Measurements from ENCODE around the gene FAM107B.
"Not testable (repeated sequence)": the region's sequence is repeated elsewhere in the genome, so short reads cannot be mapped to it uniquely, and the experiment has no call there.

FAM107B gene

GRCh38 chr10:14691359-14691758 lies 83.3 kb downstream of the FAM107B start:
- no peak for DNase-seq

GRCh38 chr10:14688606-14689005 lies 86.1 kb downstream of the FAM107B start:
- DNase-seq = no peak

GRCh38 chr10:14688189-14688588 lies 86.5 kb downstream of the FAM107B start:
- DNase-seq = not testable (repeated sequence)

GRCh38 chr10:14687340-14687739 lies 87.4 kb downstream of the FAM107B start:
- DNase-seq = no peak

- peak in 1 of 5 donors; percentile 62 for DNase-seq
Observed at GRCh38 chr10:14686356-14686755, 88.3 kb downstream of the FAM107B start.

GRCh38 chr10:14684354-14684753 lies 90.3 kb downstream of the FAM107B start:
- no peak for DNase-seq

- no peak for DNase-seq
Observed at GRCh38 chr10:14683256-14683655, 91.4 kb downstream of the FAM107B start.

- DNase-seq = no peak
Observed at GRCh38 chr10:14681802-14682201, 92.9 kb downstream of the FAM107B start.

- no peak for DNase-seq
Observed at GRCh38 chr10:14681305-14681704, 93.4 kb downstream of the FAM107B start.

GRCh38 chr10:14678637-14679036 lies 96.1 kb downstream of the FAM107B start:
- DNase-seq = no peak

GRCh38 chr10:14676732-14677131 lies 98.0 kb downstream of the FAM107B start:
- DNase-seq = no peak

- no peak for DNase-seq
Observed at GRCh38 chr10:14674376-14675050, 100.2 kb downstream of the FAM107B start.

- DNase-seq = no peak
Observed at GRCh38 chr10:14673189-14673861, 101.4 kb downstream of the FAM107B start.

GRCh38 chr10:14671386-14671831 lies 103.3 kb downstream of the FAM107B start:
- DNase-seq = no peak

- no peak for DNase-seq
Observed at GRCh38 chr10:14670551-14671240, 104.0 kb downstream of the FAM107B start.

GRCh38 chr10:14669576-14669975 lies 105.1 kb downstream of the FAM107B start:
- DNase-seq = no peak

GRCh38 chr10:14667781-14668180 lies 106.9 kb downstream of the FAM107B start:
- no peak for DNase-seq

- DNase-seq = no peak
Observed at GRCh38 chr10:14667280-14667679, 107.4 kb downstream of the FAM107B start.

GRCh38 chr10:14665865-14666857 lies 108.5 kb downstream of the FAM107B start:
- no peak for DNase-seq

- DNase-seq = peak in 1 of 5 donors; percentile 56
Observed at GRCh38 chr10:14665304-14665703, 109.4 kb downstream of the FAM107B start.

GRCh38 chr10:14664345-14664744 lies 110.4 kb downstream of the FAM107B start:
- DNase-seq = no peak

GRCh38 chr10:14661818-14662217 lies 112.9 kb downstream of the FAM107B start:
- DNase-seq = no peak

GRCh38 chr10:14660831-14661230 lies 113.9 kb downstream of the FAM107B start:
- no peak for DNase-seq
